T47D (cell line): ENCODE data around the gene UNC93B1.

ENCODE experiments used
- DNase-seq, 2 experiments: peaks; one replicate each; pipeline versions ENCODE4 v3.0.0 to v3.0.0-alpha.2; 2011 to 2012; ENCODE audit warnings: low read depth in 1 of 2, low spot score in 1 of 2
- JUND ChIP-seq: IDR thresholded peaks from 2 replicates; pipeline ENCODE4 v1.6.1; 2012; ENCODE audit warnings: low read depth
- in situ Hi-C: cut with HindIII; loops from 2 replicates; pipeline ENCODE4 v1.10.0; 2016; ENCODE audit warnings: low sequenced_read_pairs, low pct_unique_long_range_greater_than_20kb

UNC93B1 gene

GRCh38 chr11:68014157-68014946 is 10.5 kb upstream of the UNC93B1 start:
- TF ChIP-seq JUND, result no peak
- in situ Hi-C loops, result no loop called here
- DNase-seq, result no peak

DNA sequence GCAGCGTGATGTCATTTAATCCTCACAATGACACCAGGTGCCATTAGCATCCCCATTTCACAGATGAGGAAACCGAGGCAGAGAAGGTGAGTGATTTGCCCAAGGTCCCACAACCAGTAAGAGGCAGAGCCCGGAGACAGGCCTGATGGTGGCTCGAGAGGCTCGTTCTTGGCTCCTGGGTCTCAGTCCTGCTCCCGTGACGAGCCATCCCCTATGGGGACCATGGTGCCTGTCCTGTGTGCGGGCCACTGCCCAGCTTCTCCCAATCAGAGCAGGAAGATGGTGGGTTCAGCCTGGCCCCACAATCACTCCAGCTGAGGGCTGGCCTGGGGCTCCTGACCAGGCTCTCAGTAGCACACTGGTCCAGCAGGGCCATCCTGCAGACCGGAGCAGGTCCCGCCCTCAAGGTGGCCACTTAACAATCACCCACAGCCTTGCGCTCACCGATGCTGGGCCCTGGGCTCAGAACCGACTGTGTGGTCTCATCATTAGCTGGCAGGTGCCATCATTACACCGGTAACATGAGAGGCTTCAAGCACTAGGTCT is 9.8 kb upstream of the UNC93B1 start:
- TF ChIP-seq JUND, result no peak
- in situ Hi-C loops, result no loop called here
- no peak for DNase-seq

DNA sequence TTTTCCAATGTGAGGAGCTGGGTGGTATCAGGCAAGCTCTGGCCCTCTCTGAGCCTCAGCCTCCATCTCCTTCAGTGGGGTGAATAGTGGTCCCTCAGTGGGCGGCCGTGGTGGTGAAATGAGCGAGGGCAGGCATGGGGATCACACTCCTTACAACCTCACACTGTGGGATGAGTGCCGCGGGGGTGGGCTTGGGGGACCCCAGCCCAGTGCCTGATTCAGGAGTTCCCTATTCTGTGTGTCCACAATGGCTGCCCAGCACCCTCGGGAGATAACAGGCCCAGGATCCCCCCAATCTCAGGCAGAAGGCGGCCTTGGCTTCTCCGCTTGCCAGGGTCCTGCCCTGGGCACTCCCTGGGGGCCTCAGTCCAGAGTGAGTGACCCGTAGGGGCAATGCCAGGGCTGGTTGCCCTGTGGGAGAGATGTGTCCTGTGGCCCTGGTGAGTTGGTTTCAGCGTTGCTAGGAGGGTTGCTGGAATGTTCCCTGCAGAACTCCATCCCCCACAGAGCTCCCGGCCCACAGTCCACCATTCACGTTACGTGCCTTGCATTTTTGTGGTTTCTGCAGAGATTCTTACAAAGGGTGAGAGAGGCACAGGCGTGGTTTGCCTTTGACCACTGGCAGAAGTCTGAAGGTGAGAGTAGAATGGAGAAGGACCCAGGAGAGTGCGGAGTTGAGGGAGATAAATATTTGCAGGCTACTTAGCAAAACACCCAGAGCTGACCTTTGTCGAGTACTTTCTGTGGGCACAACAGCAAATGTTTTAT is 9.1 kb upstream of the UNC93B1 start:
- peak; percentile 85 to 99 for DNase-seq
- TF ChIP-seq JUND, result no peak
- in situ Hi-C loops, result no loop called here

DNA sequence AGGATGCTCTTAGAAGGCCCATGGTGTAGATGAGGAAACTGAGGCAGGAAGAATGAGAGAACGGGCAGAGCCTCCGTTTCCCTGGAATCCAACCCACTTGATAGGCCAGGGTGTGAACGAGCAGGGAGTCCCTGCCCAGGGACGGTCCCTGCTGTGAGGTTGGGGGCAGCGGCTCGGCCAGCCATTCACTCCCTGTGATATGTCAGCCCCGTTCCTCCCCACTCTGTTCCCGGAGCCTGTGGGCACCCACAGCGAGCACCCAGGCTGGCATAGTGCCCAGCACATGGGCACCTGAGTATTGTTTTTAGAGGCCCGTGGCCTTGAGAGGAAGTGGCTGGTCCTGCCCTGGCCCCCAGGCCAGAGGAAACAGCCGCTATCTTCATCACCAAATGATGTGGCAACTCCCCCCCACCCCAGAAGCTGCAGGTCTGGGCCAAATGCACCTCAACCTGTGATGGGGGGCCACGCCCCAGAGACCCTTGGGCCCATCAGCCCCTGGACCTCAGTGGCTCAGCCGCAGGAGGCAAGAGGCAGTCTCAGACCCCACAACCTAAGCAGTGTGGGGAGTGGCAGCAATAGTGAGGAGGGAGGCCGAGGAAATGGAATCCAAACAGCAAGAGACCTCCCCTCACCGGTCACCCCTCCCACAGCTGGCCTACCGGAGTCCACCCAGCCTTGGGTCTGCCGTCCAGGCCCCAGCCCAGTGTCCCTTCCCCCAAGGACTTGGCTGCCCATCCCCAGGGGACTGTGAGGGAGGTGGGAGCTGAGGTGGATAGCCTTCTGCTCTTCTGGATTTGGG is 8.3 kb upstream of the UNC93B1 start:
- in situ Hi-C loops, result no loop called here
- no peak for DNase-seq
- TF ChIP-seq JUND, result no peak

GRCh38 chr11:68011051-68011943 is 7.4 kb upstream of the UNC93B1 start:
- no peak for TF ChIP-seq JUND
- in situ Hi-C loops, result no loop called here
- no peak for DNase-seq

- peak; percentile 40 to 93 for DNase-seq
- TF ChIP-seq JUND, result no peak
- in situ Hi-C loops, result no loop called here
Observed at GRCh38 chr11:68010090-68011041, 6.5 kb upstream of the UNC93B1 start, which contains the start of gene ALDH3B1. Gene ALDH3B1, plus strand, starts transcription at chr11:68010327. Its CDS starts 4,971 bp downstream, at chr11:68015298.

GRCh38 chr11:68009391-68010089 is 5.6 kb upstream of the UNC93B1 start:
- TF ChIP-seq JUND, result no peak
- in situ Hi-C loops, result no loop called here
- no peak for DNase-seq

GRCh38 chr11:68008381-68009337 is 4.8 kb upstream of the UNC93B1 start:
- TF ChIP-seq JUND, result no peak
- in situ Hi-C loops, result no loop called here

More at GRCh38 chr11:68008381-68009337, 4.8 kb upstream of the UNC93B1 start:
- DNase-seq, result peak in 1 of 2 experiments; percentile 66
